SK-N-SH (cell line): ENCODE data around the gene FOXK2. TPM values are rescaled to one million over a fixed set of nuclear protein-coding genes. Genes with fewer than 3 reads are reported as not detected.
"Not testable (repeated sequence)": the region's sequence is repeated elsewhere in the genome, so short reads cannot be mapped to it uniquely, and the experiment has no call there.

Experiments
- CTCF ChIA-PET: fragments of 300-600, 350-600 bp; formaldehyde crosslinking; extraction: SDS; loops from one replicate; lab custom pipeline; 2021; lab: Yijun Ruan, JAX
- POLR2A ChIA-PET: fragments of 350-600 bp; sonication (Branson Sonifier 250); formaldehyde crosslinking; extraction: SDS; loops from one replicate; lab custom pipeline; 2020; ENCODE audit warnings: antibody characterized with exemption, inconsistent platforms; lab: Yijun Ruan, JAX
- DNase-seq: peaks from one replicate; pipeline ENCODE4 v3.0.0; 2012
- H2AFZ ChIP-seq: fragments of 200-600 bp; sonication (generic); 2 replicates; pipeline ENCODE4 v1.8.1; 2016; ENCODE audit warnings: antibody characterized with exemption, mild to moderate bottlenecking, low read depth
- H3F3A ChIP-seq: fragments of 200-600 bp; sonication (generic); replicated peaks from 2 replicates; pipeline ENCODE3; 2016; ENCODE audit warnings: antibody characterized with exemption, mild to moderate bottlenecking; ENCODE audit not compliant: insufficient read depth
- H3K27ac ChIP-seq, 2 experiments: fragments of 200-500 bp in 1 of 2; fragments of 200-600 bp in 1 of 2; sonication (Bioruptor generic) in 1 of 2; sonication (generic), shearing (Covaris generic) in 1 of 2; 2 replicates each; pipeline versions ENCODE4 v1.5.1 to v1.6.1; 2014 to 2016; ENCODE audit warnings: low read depth in 2 of 2, inconsistent platforms in 1 of 2, low read length in 1 of 2, mild to moderate bottlenecking in 1 of 2, mixed read lengths in 1 of 2
- H3K27me3 ChIP-seq: fragments of 200-600 bp; sonication (generic), shearing (Covaris generic); 2 replicates; pipeline ENCODE4 v1.6.1; 2016; ENCODE audit warnings: mixed run types; ENCODE audit not compliant: insufficient read depth
- H3K36me3 ChIP-seq, 2 experiments: fragments of 200-500 bp in 1 of 2; fragments of 200-600 bp in 1 of 2; sonication (Bioruptor generic) in 1 of 2; sonication (generic) in 1 of 2; replicated peaks in 1 of 2; 2 replicates each; pipeline versions ENCODE3 to v1.5.1; 2014 to 2016; ENCODE audit warnings: low read length in 1 of 2, mild to moderate bottlenecking in 1 of 2; ENCODE audit not compliant: insufficient read depth in 2 of 2, control insufficient read depth in 1 of 2
- H3K4me1 ChIP-seq, 2 experiments: fragments of 200-500 bp in 1 of 2; fragments of 200-600 bp in 1 of 2; sonication (Bioruptor generic) in 1 of 2; sonication (generic), shearing (Covaris generic) in 1 of 2; 2 replicates each; pipeline versions ENCODE4 v1.5.1 to v1.6.1; 2014 to 2016; ENCODE audit warnings: low read depth in 1 of 2, low read length in 1 of 2, mixed run types in 1 of 2; ENCODE audit not compliant: insufficient read depth in 2 of 2, control insufficient read depth in 1 of 2
- H3K4me2 ChIP-seq: fragments of 200-600 bp; sonication (generic), shearing (Covaris generic); 2 replicates; pipeline ENCODE4 v1.6.1; 2017; ENCODE audit warnings: mixed run types
- H3K4me3 ChIP-seq, 2 experiments: fragments of 200-500 bp in 1 of 2; fragments of 200-600 bp in 1 of 2; sonication (Bioruptor generic) in 1 of 2; sonication (generic), shearing (Covaris generic) in 1 of 2; 2 replicates each; pipeline versions ENCODE4 v1.5.1 to v1.8.1; 2014 to 2016; ENCODE audit warnings: low read depth in 2 of 2, inconsistent platforms in 1 of 2, low read length in 1 of 2, mild to moderate bottlenecking in 1 of 2, mixed read lengths in 1 of 2, moderate library complexity in 1 of 2
- H3K79me2 ChIP-seq: fragments of 200-600 bp; sonication (generic); 2 replicates; pipeline ENCODE4 v1.8.1; 2017; ENCODE audit warnings: mild to moderate bottlenecking; ENCODE audit not compliant: insufficient read depth
- H3K9ac ChIP-seq: fragments of 200-600 bp; sonication (generic); 2 replicates; pipeline ENCODE4 v1.6.1; 2017; ENCODE audit warnings: mixed run types
- H3K9me2 ChIP-seq: fragments of 200-600 bp; sonication (generic); 2 replicates; pipeline ENCODE4 v1.6.1; 2017; ENCODE audit warnings: mixed run types
- H3K9me3 ChIP-seq: fragments of 200-600 bp; sonication (generic); 2 replicates; pipeline ENCODE4 v1.6.1; 2017; ENCODE audit warnings: mixed run types, mild to moderate bottlenecking, moderate library complexity
- H4K20me1 ChIP-seq: fragments of 200-600 bp; sonication (generic); 2 replicates; pipeline ENCODE4 v1.6.1; 2017; ENCODE audit warnings: mild to moderate bottlenecking, mixed run types; ENCODE audit not compliant: insufficient read depth
- EZH2phosphoT487 ChIP-seq: fragments of 200-600 bp; sonication (generic); IDR thresholded peaks from 2 replicates; pipeline ENCODE4 v1.6.1; 2017; ENCODE audit warnings: low read depth, mixed run types, mild to moderate bottlenecking, antibody characterized with exemption, moderate library complexity, borderline replicate concordance
- FOXJ3 ChIP-seq: sonication (generic); formaldehyde crosslinking; IDR thresholded peaks from 2 replicates; pipeline ENCODE4 v1.5.1; 2020; ENCODE audit warnings: mild to moderate bottlenecking, missing genetic modification reagents
- GABPA ChIP-seq: IDR thresholded peaks from 2 replicates; pipeline ENCODE4 v1.4.0; 2012; ENCODE audit warnings: low read depth, mild to moderate bottlenecking
- IRF3 ChIP-seq: fragments of 150-350 bp; IDR thresholded peaks from 2 replicates; pipeline ENCODE4 v1.6.1; 2016; ENCODE audit warnings: mild to moderate bottlenecking, low read depth, low read length
- JUND ChIP-seq: IDR thresholded peaks from 2 replicates; pipeline ENCODE4 v1.4.0; 2012
- MAX ChIP-seq: IDR thresholded peaks from 2 replicates; pipeline ENCODE4 v1.4.0; 2012; ENCODE audit warnings: low read depth
- NFIC ChIP-seq: IDR thresholded peaks from 2 replicates; pipeline ENCODE4 v1.4.0; 2012; ENCODE audit warnings: borderline replicate concordance
- RAD21 ChIP-seq: IDR thresholded peaks from 2 replicates; pipeline ENCODE4 v1.6.1; 2012; ENCODE audit warnings: mild to moderate bottlenecking, low read length
- REST ChIP-seq: IDR thresholded peaks from 2 replicates; pipeline ENCODE4 v1.6.1; 2012; ENCODE audit warnings: mild to moderate bottlenecking, low read depth, low read length, moderate library complexity
- RXRA ChIP-seq: IDR thresholded peaks from 2 replicates; pipeline ENCODE4 v1.4.0; 2012; ENCODE audit warnings: low read depth, mild to moderate bottlenecking, borderline replicate concordance
- SIN3A ChIP-seq: IDR thresholded peaks from 2 replicates; pipeline ENCODE4 v1.6.1; 2012; ENCODE audit warnings: low read depth, mild to moderate bottlenecking, low read length, moderate library complexity, borderline replicate concordance
- TCF12 ChIP-seq: IDR thresholded peaks from 2 replicates; pipeline ENCODE4 v1.4.0; 2012
- USF1 ChIP-seq: IDR thresholded peaks from 2 replicates; pipeline ENCODE4 v1.4.0; 2012; ENCODE audit warnings: low read depth, borderline replicate concordance
- WGBS: methylation state at CpG from one replicate; pipeline ENCODE4 v1.1.6; 2017; ENCODE audit warnings: low lambda C conversion rate; 5-methylcytosine and 5-hydroxymethylcytosine counted together
- polyA plus RNA-seq, 3 experiments: library from polyadenylated mRNA; depleted of rRNA; stranded (reverse); fragments of >200 nt; gene quantifications; 2 replicates each; pipeline ENCODE4 v1.2.3, GENCODE V29; 2012
- TF ChIP-seq, protein P1 (sequence below): fragments of 200-600 bp; sonication (generic); IDR thresholded peaks from 2 replicates; pipeline ENCODE4 v1.6.1; 2017; ENCODE audit warnings: antibody characterized with exemption, mild to moderate bottlenecking, moderate library complexity

The FOXK2 gene
- polyA plus RNA-seq, 1 of the 3 experiments (the other 2 are of a cell fraction), result 36.4 TPM

DNA sequence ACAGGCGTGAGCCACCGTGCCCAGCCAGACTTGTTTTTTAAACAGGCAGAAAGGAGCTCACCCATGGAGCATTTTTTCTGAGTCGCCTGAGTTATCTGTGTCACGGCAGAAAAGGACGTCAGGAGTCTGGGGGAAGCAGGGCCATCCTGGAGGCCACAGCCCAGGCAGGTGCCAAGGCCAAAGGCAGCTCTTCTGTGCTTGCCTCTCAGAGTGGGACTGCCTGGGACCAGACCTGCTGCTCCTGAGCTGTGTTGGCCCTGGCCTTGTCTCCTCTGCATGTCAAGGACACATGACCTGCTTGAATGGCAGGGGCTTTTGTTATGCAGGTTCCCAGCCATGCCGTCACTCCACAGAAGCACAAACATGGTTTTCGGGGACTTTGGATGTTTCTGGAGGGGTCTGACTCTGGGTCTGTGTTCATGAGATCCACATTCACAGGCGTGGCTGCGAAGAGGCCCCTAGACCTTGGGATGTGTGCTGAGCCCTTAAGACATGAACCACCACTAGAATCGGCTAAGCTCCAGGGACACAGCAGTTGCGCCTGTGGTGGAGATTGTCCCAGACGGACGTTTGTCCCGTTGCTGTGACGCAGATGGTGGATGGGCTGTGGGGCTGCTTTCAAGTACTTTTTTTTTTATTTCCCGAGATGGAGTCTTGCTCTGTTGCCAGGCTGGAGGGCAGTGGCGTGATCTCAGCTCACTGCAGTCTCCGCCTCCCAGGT is 33.8 kb downstream of the FOXK2 start:
- peaks cover 93% of the 10 kb centered on the region for H4K20me1 ChIP-seq
- TF ChIP-seq SIN3A (no peak), RAD21 (no peak), USF1 (no peak), GABPA (no peak), JUND (no peak), TCF12 (no peak), IRF3 (no peak), NFIC (no peak), RXRA (no peak), REST (no peak), EZH2phosphoT487 (no peak), MAX (no peak), FOXJ3 (no peak)
- TF ChIP-seq, protein P1, sequence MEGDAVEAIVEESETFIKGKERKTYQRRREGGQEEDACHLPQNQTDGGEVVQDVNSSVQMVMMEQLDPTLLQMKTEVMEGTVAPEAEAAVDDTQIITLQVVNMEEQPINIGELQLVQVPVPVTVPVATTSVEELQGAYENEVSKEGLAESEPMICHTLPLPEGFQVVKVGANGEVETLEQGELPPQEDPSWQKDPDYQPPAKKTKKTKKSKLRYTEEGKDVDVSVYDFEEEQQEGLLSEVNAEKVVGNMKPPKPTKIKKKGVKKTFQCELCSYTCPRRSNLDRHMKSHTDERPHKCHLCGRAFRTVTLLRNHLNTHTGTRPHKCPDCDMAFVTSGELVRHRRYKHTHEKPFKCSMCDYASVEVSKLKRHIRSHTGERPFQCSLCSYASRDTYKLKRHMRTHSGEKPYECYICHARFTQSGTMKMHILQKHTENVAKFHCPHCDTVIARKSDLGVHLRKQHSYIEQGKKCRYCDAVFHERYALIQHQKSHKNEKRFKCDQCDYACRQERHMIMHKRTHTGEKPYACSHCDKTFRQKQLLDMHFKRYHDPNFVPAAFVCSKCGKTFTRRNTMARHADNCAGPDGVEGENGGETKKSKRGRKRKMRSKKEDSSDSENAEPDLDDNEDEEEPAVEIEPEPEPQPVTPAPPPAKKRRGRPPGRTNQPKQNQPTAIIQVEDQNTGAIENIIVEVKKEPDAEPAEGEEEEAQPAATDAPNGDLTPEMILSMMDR, result no peak
- POLR2A ChIA-PET, result no interaction called here

GRCh38 chr17:82557510-82557909 is 38.0 kb downstream of the FOXK2 start:
- H3K4me3 ChIP-seq, H2AFZ ChIP-seq, H3K27me3 ChIP-seq, POLR2A ChIA-PET, DNase-seq, H3K27ac ChIP-seq, H3K9me3 ChIP-seq, H3K9me2 ChIP-seq, H3K9ac ChIP-seq, H3K36me3 ChIP-seq, H3K4me2 ChIP-seq: not testable (repeated sequence)
- peaks cover 100% of the 10 kb centered on the region for H3K79me2 ChIP-seq
- CTCF ChIA-PET, result interaction anchor here (0.8 to 1.0 kb wide), 2 partner anchors 13 to 34 kb away, joined by 3 to 4 read pairs; no protein-coding TSS in a partner anchor
- 91% methylated on average over 2 of the region's 2 CpGs for WGBS
- peaks cover 8 to 15% of the 10 kb centered on the region in 2 experiments; a peak in 3 of 4 replicates for H3K4me1 ChIP-seq
- peaks cover 11% of the 10 kb centered on the region for H3F3A ChIP-seq
- peaks cover 93% of the 10 kb centered on the region for H4K20me1 ChIP-seq

More for the DNA sequence above, 33.8 kb downstream of the FOXK2 start:
- DNase-seq, result no peak
- Histone ChIP-seq H3K79me2 (peaks cover 100% of the 10 kb centered on the region), H2AFZ (no peak overlapping the region), H3F3A (peaks cover 19% of the 10 kb centered on the region), H3K27ac (no peak overlapping the region), H3K9me3 (no peaks in the 10 kb centered on the region), H3K36me3 (no peaks in the 10 kb centered on the region), H3K4me1 (peaks cover 14 to 19% of the 10 kb centered on the region in 2 experiments; a peak in 3 of 4 replicates), H3K9me2 (no peaks in the 10 kb centered on the region), H3K27me3 (no peaks in the 10 kb centered on the region), H3K9ac (no peak overlapping the region), H3K4me2 (no peak overlapping the region), H3K4me3 (no peak overlapping the region)
- WGBS, result 90% methylated on average over 18 of the region's 18 CpGs
- CTCF ChIA-PET, result interaction anchor here (0.6 to 3.2 kb wide), 35 partner anchors 11 to 246 kb away, joined by 3 to 95 read pairs (median 4); partner anchors contain the start of genes FOXK2 and NARF
